Measurements from ENCODE around the gene PIP5K1C.

Gene PIP5K1C

DNA sequence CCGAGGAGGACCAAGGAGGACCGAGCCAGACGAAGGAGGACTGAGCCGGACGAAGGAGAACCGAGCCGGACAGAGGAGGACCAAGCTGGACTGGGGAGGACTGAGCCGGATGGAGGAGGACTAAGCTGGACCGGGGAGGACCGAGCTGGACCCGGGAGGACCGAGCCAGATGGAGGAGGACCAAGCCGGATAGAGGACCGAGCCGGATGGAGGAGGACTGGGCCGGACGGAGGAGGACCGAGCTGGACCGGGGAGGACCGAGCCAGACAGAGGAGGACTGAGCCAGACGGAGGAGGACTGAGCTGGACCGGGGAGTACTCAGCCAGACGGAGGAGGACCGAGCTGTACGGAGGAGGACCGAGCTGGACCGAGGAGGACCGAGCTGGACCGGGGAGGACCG lies 3.2 kb downstream of the PIP5K1C start:
- no peak for DNase-seq
- intact Hi-C loops (cut with DNase I), result no loop called here

DNA sequence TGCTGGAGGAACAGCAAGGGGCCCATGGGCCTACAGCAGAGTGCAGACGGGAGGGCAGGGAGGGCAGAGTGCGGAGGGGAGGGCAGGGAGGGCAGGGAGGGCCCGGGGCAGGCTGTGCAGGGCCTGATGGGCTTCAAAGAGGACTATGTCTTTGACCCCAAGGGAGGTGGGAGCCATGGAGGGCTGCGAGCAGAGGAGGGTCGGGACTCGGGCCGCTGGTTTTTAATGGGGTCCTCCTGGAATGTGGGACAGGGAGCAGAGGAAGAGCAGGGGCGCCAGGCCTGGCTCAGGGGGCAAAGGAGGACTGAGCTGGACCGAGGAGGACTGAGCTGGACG lies 3.6 kb downstream of the PIP5K1C start:
- no peak for DNase-seq
- intact Hi-C loops (cut with DNase I), result no loop called here

DNA sequence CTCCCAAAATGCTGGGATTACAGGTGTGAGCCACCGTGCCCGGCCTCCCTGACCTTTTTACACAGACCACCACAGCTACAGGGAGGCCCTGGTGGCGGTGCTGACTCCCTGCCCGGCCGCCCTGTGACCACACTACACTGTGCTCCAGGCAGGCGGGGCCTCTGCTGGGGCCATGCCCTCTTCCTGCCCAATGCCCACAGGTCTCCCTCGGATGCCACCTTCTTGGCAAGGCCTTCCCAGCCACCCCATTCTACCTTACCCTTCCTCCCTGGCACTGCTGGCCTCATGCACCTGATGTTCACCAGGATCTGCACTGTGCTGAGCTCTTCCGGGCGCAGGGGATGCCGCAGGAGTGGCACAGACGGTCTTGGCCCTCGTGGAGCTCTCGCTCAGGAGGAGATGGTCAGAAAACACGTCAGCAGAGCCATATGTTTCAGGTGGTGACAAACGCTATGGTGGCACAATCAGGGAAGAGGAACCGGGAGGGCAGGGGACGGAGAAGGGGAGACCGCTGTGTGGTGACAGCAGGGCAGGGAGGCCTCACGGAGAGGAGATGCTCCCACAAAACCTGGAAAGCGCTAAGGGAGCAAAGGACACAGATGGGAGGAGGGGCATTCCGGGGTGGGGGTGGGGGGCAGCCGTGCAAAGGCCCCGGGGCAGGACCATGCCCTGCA lies 4.1 kb downstream of the PIP5K1C start:
- no peak for DNase-seq
- intact Hi-C loops (cut with DNase I), result no loop called here

DNA sequence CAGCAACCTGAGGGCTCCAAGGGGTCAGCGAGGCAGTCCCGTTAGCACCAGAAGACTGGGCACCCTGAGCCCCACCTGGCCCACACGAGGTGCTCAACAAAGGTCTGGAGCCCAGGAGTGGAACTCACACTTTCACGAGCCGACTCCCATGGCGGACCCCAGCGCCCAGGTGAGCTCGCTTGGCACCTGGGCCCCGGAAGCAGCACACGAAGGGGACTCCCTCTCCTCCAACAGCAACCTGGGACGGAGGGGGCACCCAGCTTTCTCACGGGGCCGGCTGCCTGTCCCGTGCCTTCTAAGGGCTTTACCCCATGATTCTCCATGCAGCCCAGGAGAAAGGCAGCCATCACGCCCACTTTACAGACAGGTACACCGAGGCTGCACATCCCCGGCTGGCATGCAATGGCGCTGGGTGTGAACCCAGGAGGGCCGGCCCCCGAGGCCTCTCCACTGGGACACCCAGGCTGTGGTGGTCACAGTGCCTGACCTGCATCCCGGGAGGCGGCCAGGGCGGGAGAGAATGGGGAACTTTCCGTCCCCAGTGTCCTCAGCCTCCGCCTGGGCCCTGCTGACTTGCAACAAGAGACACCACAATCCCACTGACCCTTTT lies 5.0 kb downstream of the PIP5K1C start:
- no peak for DNase-seq
- intact Hi-C loops (cut with DNase I), result no loop called here

DNA sequence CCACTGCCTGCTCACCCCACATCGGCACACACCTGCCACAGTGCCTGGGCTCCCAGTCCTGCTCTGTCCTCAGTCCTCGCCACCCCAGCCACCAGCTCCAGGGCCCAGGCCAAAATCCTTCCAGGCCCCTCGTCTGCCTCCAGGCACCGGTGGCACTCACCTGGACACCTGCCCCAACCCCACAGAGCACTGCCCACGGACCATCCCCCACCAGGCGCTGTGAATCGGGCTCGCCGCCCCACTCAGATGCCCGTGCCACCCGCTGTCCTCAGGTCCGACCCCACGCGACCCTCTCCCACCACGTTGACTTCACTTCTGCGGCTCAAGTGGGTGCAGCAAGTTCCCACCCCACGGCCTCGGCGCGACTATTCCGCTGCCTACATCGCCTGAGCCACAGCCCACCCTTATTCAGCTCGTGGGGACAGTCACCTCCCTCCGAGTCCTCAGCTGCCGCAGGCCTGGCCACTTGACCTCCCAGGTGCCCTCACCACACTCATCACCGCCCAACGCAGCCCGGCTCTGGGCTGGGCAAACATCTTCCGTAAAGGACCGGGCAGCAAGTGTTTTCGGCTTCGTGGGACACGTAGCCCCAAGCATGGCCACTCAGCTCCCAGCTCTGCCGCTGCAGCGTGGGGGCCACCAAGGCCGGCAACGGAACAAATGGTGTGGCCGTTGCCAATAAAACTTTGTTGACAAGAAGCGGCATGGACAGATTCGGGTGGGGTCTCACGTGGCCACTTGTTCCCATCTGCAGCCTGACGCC lies 5.7 kb downstream of the PIP5K1C start:
- DNase-seq, result no peak
- intact Hi-C loops (cut with DNase I), result no loop called here

DNA sequence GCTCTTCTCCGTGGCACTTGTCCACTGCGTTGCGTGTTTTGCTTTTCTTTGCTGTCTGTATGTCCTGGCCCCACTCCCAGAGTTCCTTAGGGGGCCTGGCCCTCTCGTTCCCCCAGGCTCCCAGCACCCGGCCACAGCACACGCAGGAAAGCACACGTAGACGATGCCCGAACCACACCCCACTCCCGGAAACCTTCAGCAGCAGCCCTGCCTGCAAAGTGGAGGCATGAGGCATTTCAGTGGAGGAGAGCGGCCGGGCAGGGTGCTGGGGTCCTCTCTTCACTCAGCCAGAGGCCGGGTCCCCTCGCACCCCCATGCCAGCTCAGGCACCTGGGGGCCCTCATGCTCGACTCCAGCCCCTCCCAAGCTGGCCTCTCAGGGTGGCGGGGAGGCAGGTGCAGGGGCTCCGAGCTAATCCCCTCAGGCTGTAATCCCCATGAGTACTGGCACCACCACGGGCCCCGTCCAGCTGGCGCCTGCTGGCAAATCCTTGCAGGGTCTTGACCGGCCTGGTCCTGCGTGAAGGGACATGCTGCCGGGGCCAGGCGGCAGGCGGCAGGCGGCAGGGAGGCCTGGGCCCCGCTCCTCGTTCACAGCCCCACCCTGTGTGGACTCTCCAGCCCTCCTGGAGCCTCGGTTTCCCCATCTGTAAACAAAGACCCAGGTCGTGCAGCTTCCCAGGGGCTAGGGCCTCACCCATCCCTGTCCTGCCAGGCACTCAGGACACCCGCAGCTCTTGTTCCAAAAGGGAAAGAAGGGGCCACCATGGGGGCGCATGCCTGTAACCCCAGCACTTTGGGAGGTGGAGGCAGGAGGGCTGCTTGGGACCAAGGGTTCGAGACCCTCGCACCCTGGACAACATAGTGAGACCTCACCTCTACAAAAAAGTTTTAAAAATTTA lies 7.0 kb downstream of the PIP5K1C start:
- no peak for DNase-seq
- intact Hi-C loops (cut with DNase I), result no loop called here

DNA sequence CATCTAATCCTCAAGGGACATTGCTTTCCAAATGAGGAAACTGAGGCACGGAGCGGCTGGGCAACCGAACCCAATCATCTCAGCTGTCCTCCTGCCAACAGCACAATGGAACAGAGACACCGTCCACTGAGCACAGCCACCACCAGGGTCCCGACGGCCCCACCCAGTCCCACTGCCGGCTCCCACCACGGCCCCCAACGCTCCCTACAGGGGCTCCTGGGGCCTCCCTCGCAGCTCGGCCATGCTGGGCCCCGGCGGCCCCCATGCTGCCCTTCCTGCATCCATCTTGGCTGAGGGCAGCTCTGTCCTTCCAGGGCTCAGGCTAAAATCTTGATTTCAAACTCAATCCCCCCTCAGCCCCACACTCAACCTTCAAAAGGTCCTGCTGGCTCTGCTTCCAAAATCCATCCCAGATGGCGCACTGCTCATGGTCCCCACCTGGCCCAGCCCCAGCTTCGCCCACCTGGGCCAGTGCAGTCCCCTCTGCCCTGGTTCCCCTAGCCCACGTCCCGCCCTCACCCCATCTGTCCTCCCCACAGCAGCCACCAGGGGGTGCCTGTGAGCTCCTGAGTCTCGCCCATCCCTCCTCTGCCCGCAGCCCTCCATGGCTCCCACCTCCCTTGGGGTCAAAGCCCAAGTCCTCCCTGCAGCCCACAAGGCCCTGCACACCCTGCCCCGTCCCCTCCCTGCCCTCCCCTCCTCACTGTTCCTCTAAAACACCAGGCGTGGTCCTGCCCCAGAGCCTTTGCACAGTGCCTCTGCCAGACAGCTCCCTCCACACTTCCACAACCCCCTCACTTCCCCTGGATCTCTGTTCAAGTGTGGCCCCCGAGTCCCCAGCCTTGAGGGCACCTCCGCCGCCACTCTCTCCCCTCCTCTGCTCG lies 7.9 kb downstream of the PIP5K1C start:
- DNase-seq, result peak in 1 of 42 donors; percentile 34
- intact Hi-C loops (cut with DNase I), result no loop called here

DNA sequence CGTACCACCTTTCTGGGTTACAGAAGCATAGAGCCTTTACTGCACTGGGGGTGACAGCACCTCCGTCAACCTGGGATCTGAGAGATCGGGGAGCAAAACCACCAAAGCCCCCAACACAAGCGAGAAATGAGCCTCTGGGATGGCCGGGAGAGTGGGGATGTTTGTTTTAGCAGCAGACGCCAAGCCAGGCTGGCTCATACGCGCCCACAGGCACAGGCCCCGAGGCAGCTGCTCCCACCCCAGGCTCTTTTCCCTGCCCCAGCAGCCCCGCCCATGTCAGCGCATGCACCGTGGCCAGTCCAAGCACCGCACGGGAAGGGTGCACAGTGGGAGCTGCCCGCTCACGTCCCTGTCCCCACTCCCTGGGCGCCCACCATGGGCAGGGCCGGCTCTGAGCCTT lies 8.5 kb downstream of the PIP5K1C start:
- intact Hi-C loops (cut with DNase I), result no loop called here
- no peak for DNase-seq

DNA sequence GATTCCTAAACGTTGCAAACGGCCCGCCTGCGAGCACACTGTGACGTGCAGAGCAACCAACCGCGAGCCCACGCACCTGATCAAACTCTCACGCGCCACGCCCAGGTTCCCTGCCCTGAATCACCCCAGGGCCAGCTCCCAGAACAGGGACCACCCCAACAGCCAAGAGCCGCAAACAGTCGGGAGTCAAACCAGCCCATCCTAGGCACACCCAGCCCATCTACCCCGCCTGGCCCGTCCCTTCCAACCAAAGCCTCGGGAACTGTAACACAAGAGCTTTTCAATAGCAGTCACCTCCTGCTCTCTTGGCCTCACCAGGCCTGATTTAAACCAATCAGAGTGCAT lies 8.9 kb downstream of the PIP5K1C start:
- DNase-seq, result no peak
- intact Hi-C loops (cut with DNase I), result no loop called here

DNA sequence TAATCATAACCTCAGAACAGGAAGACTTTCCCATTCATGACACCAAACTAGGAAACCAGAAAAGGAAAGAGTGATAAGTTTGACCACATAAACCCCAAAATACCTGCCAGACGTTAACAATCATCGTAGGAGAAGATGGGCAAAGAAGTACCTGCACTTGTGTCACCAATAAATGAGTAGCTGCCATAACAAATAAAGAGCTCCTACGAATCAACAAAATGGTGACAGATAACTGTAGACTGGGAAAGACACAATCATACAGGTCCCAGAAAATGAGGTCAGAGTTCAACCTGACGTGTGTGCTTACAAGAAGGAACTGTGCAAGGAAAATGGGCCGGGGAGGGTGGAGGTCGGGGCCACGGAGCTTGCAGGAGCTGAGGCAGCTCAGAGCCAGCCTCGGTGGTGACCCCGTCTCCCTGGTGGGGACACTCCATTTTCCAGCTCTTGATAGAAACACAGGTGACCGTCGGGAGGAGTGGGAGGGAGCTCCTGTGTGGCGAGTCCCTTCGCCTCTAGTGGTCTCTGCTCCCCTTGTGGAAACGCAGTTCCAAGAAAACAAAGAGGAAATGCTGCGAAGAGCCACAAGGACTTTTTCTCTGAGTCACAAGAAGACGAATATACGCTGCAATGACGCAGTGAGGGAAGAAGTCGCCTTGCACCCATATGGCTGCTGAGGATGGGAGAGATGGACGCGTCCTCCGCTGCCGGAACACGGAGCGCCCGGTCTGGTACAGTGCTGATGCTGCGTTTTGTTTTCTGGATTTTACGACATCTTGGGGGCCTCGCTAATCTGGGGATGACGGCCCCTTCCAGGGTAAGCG lies 9.5 kb downstream of the PIP5K1C start:
- intact Hi-C loops (cut with DNase I), result no loop called here
- DNase-seq, result no peak

DNA sequence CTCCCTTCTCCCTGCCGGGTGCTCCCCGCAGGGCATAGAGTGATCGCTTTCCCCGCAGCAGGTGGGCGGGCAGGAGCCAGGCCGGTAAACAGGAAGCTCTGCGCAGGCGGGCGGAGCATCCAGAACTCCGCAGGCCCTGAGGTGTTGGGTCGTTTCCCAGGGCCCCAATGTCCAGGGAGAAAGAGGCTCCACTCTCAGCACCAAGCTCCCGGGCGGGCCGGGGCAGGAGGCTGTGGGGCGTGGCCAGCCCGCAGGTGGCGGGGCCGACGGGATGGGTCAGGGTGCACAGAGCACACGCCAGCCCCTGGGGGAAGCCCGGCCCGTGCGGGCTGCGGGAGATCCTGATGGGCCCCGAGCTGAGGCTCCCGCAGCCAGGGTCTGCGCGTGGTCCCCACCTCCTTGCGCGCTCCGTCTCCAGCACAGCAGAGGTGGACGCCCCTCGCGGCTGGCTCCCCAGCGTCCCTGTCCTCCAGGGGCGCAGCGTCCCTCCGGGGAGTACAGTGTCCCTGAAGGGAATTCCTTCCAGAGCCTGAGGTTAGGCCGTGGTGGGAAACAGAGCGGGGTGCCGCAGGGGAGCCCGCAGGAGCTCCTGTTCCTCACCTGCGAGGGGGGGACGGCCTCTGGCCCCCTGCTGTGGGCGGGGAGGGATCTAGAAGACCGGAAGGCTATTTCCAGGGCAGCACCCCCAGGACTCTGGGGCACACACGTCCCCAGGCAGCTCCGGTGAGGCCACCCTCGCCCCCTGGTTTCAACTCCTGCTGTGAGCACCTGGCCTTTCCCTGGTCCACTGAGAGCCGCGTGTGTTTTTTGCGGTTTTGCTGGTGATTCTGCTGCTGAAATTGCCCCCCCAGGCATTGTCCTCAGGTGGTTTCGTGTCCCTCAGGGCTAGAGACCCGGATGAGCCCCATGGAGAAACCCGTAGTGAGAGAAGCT lies 12.2 kb downstream of the PIP5K1C start:
- intact Hi-C loops (cut with DNase I), result no loop called here
- no peak for DNase-seq

DNA sequence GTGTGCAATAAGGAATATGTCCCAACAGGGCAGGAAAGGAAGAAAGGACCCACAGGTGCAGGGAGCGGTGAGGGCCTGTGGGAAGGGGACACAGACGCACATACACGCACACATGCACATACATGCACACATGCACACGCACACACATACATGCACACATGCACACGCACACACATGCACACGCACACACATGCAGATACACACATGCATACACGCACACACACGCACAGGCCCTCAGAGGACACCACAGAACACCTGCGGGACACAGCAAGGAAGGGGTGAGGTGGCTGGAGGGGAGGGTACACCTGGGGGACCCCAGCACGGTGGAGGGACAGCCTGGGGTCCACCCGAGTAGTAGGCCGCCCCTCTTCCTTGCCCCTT lies 12.9 kb downstream of the PIP5K1C start:
- no peak for DNase-seq
- intact Hi-C loops (cut with DNase I), result no loop called here

DNA sequence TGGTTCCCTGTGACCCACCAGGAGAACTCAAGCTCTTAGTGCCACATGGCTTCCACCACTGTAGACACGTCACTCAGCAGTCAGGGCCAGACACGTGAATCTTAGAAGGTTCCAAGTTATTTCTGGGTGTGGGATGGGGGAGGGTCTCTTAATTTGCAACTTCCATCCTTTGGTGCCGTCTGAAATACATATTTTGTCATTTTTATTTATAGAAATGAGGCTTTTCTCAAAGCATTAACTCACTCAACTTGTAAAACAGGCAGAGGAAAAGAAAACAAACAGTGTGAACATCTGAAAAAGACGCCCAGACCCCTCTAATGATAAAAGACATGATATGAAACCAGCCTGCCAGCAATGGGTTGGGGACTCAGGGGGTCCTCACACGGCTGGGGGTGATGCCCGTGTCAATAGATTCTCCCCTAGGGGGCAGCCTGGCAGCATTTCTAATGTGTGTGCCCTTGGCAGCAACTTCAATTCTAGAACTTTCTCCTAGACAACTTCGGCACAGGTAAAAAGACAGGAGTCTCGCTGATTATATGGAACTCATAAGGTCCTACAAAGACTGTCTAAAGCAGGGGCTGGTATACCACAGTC lies 15.4 kb downstream of the PIP5K1C start:
- DNase-seq, result no peak
- intact Hi-C loops (cut with DNase I), result no loop called here

DNA sequence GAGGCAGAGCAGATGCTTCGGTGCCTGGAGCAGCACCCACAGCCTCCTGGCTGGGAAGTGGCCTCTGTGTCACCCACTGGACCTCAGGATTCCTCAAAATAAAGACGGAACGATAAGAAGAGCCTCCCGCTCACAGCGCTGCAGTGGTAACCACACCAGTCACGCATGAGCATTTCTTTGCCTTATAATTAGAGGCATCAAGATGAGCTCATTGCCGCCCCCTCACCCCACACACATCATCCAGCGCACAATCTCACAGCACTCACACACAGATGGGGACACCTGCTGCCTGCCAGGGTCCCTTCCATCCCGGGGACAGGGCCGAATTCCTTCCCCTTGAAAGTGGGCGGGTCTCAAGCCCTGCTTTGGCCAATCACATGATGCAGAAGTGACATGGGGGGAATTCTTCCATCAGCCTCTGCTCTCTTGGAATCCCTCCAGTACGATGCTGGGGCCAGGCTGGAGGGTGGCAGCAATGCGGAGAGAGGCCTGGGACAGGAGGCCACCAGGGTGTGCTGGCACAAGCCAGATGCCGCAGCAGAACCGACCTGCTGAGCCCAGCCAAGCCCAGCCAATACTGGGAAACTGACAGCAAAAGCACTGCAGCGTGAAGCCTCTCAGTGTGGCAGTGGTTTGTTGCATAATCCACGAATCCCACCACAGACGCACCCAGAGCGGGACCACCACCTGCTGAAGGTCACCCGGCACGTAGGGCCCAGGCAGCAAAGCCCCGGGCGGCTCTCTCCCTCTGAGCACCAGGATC lies 16.0 kb downstream of the PIP5K1C start:
- peak in 38 of 42 donors; percentile 31 to 88 (median 64) for DNase-seq
- intact Hi-C loops (cut with DNase I), result no loop called here

DNA sequence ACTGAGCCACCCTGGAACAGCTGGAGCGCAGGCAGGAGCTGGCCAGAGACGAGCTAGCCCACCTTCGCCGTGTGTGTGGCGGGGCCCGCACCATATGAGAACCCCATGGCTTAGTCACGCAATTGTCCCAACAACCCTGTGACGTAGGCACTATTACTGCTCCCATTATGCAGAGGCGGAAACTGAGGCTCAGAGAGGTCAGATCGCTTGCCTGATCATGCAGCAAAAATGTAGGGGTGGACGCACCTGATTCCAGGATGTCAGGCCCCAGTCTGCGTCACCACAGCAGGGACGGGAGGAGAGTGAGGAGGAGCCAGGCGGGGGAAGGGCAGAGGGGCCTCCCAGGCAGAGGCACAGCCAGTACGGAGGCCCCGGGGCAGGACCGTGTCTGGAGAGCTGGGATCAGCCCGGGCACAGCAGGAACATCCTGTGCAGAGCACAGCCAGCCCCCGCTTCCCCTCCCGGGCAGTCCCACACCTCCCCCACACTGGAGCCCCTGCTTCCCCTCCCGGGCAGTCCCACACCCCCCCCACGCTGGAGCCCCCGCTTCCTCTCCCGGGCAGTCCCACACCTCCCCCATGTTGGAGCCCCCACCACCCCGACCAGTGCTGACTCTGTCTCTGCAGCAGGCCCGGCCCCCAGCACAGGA lies 16.7 kb downstream of the PIP5K1C start:
- intact Hi-C loops (cut with DNase I), result no loop called here
- peak in 18 of 42 donors; percentile 19 to 63 (median 40) for DNase-seq
